ENCODE data around the gene UBR7. TPM values are rescaled to one million over a fixed set of nuclear protein-coding genes. Genes with fewer than 3 reads are reported as not detected.

The UBR7 gene
- total and polyA plus RNA-seq, 2 donors from 2014 or later = 14.3 to 23.6 TPM

DNA sequence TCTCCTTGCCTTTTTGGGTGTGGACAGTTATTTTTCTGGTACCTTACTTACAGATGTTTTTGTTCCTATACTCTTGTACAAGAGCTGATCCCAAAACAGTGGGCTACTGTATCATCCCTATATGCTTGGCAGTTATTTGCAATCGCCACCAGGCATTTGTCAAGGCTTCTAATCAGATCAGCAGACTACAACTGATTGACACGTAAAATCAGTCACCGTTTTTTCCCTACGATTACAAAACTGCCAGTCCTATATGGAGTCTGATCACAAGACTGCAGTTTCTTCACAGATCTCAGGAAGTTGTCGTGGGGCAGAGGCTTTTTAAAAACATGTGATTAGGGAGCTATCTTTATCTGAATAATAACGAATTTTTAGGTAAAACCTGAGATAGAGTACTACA, 20.6 kb upstream of the UBR7 start:
- no peaks in the 10 kb centered on the region for H3K9me3 ChIP-seq (ENCODE audit: control insufficient read depth in 2 of 3, insufficient read depth in 1 of 3, low read length in 3 of 3)
- no peak overlapping the region for H3K9ac ChIP-seq (ENCODE audit: low read length in 3 of 3)
- TF ChIP-seq, protein P1, sequence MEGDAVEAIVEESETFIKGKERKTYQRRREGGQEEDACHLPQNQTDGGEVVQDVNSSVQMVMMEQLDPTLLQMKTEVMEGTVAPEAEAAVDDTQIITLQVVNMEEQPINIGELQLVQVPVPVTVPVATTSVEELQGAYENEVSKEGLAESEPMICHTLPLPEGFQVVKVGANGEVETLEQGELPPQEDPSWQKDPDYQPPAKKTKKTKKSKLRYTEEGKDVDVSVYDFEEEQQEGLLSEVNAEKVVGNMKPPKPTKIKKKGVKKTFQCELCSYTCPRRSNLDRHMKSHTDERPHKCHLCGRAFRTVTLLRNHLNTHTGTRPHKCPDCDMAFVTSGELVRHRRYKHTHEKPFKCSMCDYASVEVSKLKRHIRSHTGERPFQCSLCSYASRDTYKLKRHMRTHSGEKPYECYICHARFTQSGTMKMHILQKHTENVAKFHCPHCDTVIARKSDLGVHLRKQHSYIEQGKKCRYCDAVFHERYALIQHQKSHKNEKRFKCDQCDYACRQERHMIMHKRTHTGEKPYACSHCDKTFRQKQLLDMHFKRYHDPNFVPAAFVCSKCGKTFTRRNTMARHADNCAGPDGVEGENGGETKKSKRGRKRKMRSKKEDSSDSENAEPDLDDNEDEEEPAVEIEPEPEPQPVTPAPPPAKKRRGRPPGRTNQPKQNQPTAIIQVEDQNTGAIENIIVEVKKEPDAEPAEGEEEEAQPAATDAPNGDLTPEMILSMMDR (IDR thresholded peaks at IDR 0.05; ENCODE audit: borderline replicate concordance, extremely low read depth, insufficient read depth) = no peak
- peak overlapping the region in 1 of 2 donors; percentile 34 for H3K27ac ChIP-seq (ENCODE audit: low read depth in 2 of 2, low read length in 2 of 2)
- peaks cover 0 to 17% (median 17%) of the 10 kb centered on the region in 3 donors for H3K4me1 ChIP-seq (ENCODE audit: control insufficient read depth in 2 of 3, insufficient read depth in 2 of 3, low read depth in 1 of 3, low read length in 3 of 3)
- no peak overlapping the region for H3K4me3 ChIP-seq (ENCODE audit: low read length in 3 of 3)
- H3K27me3 ChIP-seq (ENCODE audit: control insufficient read depth, insufficient read depth, low read length) = no peaks in the 10 kb centered on the region
- DNase-seq = no peak
- FAIRE-seq = no peak
- intact Hi-C loops (cut with DNase I) = no loop called here
- peaks cover 5 to 15% (median 6%) of the 10 kb centered on the region in 3 donors for H3K36me3 ChIP-seq (ENCODE audit: control insufficient read depth in 2 of 3, insufficient read depth in 3 of 3, low read length in 3 of 3)

DNA sequence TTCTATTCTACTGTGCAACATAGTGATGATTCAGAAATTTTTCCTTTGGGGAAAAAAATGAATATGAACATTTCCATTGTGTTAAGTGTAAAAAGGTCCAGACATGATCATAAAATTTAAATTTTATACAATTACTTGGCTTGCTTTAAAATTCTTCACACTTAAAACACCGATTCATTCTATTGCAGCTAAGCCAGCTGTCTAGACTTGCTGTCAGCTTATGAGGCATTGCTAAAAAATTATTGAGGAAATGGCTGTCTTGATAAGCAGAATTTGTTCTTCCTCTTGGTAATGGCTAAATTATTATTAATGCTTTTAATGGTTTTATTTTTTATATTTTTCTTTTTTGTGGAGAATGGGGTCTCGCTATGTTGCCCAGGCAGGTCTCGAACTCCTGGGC, 20.1 kb upstream of the UBR7 start:
- intact Hi-C loops (cut with DNase I) = no loop called here
- TF ChIP-seq, protein P1 (IDR thresholded peaks at IDR 0.05; ENCODE audit: borderline replicate concordance, extremely low read depth, insufficient read depth) = no peak
- FAIRE-seq = no peak
- no peak overlapping the region for H3K9ac ChIP-seq (ENCODE audit: low read length in 3 of 3)
- no peak for DNase-seq
- H3K4me3 ChIP-seq (ENCODE audit: low read length in 3 of 3) = no peak overlapping the region
- H3K9me3 ChIP-seq (ENCODE audit: control insufficient read depth in 2 of 3, insufficient read depth in 1 of 3, low read length in 3 of 3) = no peaks in the 10 kb centered on the region
- H3K27ac ChIP-seq (ENCODE audit: low read depth in 2 of 2, low read length in 2 of 2) = no peak overlapping the region
- H3K4me1 ChIP-seq (ENCODE audit: control insufficient read depth in 2 of 3, insufficient read depth in 2 of 3, low read depth in 1 of 3, low read length in 3 of 3) = peaks cover 0 to 17% (median 17%) of the 10 kb centered on the region in 3 donors
- H3K27me3 ChIP-seq (ENCODE audit: control insufficient read depth, insufficient read depth, low read length) = no peaks in the 10 kb centered on the region
- H3K36me3 ChIP-seq (ENCODE audit: control insufficient read depth in 2 of 3, insufficient read depth in 3 of 3, low read length in 3 of 3) = peaks cover 3 to 15% (median 6%) of the 10 kb centered on the region in 3 donors

DNA sequence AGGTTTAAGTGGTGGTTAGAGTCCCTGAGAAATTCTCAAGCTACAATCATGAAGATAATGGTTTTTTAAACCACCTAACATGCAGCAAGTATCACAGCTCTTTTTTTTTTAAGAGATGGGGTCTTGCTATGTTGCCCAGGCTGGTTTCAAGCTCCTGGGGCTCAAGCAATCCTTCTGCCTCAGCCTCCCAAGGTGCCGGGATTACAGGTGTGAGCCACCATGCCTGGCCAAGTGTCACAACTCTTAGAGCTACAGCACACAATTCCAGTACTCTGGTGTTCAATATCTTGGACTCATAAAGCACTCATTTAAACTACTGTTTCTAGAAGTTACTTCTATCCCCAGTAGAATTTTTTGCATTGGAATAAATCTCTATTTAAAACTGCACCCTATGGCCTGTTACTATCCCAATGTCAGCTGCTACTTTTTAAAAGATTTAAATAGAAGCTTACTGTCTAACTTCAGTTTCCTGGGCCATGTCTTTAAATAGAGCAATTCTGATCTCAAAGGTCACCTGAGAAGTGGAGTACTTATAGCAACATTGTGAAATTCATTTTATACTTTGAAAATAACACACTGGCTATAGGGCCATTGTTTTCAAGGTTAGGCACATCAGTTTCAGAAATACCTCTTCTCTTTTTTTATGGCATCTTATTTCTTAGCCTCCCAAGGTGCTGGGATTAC, 11.6 kb upstream of the UBR7 start:
- no peaks in the 10 kb centered on the region for H3K27me3 ChIP-seq (ENCODE audit: control insufficient read depth, insufficient read depth, low read length)
- DNase-seq = no peak
- no peaks in the 10 kb centered on the region for H3K4me1 ChIP-seq (ENCODE audit: control insufficient read depth in 2 of 3, insufficient read depth in 2 of 3, low read depth in 1 of 3, low read length in 3 of 3)
- no peaks in the 10 kb centered on the region for H3K9me3 ChIP-seq (ENCODE audit: control insufficient read depth in 2 of 3, insufficient read depth in 1 of 3, low read length in 3 of 3)
- no peaks in the 10 kb centered on the region for H3K36me3 ChIP-seq (ENCODE audit: control insufficient read depth in 2 of 3, insufficient read depth in 3 of 3, low read length in 3 of 3)
- TF ChIP-seq, protein P1 (IDR thresholded peaks at IDR 0.05; ENCODE audit: borderline replicate concordance, extremely low read depth, insufficient read depth) = no peak
- FAIRE-seq = no peak
- intact Hi-C loops (cut with DNase I) = no loop called here
- H3K4me3 ChIP-seq (ENCODE audit: low read length in 3 of 3) = no peak overlapping the region
- H3K9ac ChIP-seq (ENCODE audit: low read length in 3 of 3) = no peak overlapping the region
- no peak overlapping the region for H3K27ac ChIP-seq (ENCODE audit: low read depth in 2 of 2, low read length in 2 of 2)
